Astrocyte of the cerebellum (primary cell): Measurements from ENCODE around the gene RASIP1.

Experiments used
- DNase-seq: peaks from one replicate; pipeline ENCODE4 v3.0.0-alpha.2; 2011; ENCODE audit warnings: low read depth
- H3K4me3 ChIP-seq: 2 replicates; pipeline ENCODE4 v1.5.1; 2011; ENCODE audit warnings: mild to moderate bottlenecking, low read depth, low read length, moderate library complexity
- CTCF ChIP-seq: IDR thresholded peaks from 2 replicates; pipeline ENCODE4 v1.5.1; 2012; ENCODE audit warnings: low read length, low read depth, moderate library complexity, mild to moderate bottlenecking; ENCODE audit errors: missing control alignments
- in situ Hi-C: cut with HindIII; loops from 2 replicates; pipeline ENCODE4 v1.10.0; 2017; ENCODE audit warnings: low sequenced_read_pairs

Gene RASIP1

DNA sequence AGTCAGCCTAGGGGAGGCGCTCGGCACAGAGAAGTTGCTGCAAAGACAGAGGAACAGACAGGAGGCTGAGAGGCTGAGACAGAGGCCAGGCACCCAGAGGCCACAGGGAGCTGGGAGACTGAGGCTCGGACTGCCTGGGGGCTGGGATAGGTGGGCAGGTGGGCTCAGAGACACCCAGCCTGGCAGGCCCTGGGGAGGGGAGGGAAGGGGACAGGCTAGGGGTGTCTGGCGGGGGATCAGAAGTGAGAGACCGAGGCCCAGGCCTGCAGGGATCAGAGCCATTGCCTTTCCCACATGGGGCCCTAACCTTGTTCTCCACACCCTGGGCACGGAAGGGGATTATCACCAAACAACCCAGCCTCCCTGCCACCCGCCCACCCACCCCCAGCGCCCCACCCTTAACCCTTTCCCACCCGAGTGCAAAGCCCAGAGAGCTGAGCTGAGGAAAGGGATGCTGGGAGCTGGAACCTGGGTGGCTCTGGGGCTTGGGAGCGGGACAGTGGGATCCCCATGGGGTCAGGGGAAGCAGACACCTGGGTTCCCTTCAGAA is 68.9 kb downstream of the RASIP1 start:
- DNase-seq: no peak
- no peak for TF ChIP-seq CTCF
- in situ Hi-C loops: loop anchor here (10.0 kb wide), 1 partner anchor 123 kb away; no protein-coding TSS in a partner anchor
- no peak overlapping the region for H3K4me3 ChIP-seq

DNA sequence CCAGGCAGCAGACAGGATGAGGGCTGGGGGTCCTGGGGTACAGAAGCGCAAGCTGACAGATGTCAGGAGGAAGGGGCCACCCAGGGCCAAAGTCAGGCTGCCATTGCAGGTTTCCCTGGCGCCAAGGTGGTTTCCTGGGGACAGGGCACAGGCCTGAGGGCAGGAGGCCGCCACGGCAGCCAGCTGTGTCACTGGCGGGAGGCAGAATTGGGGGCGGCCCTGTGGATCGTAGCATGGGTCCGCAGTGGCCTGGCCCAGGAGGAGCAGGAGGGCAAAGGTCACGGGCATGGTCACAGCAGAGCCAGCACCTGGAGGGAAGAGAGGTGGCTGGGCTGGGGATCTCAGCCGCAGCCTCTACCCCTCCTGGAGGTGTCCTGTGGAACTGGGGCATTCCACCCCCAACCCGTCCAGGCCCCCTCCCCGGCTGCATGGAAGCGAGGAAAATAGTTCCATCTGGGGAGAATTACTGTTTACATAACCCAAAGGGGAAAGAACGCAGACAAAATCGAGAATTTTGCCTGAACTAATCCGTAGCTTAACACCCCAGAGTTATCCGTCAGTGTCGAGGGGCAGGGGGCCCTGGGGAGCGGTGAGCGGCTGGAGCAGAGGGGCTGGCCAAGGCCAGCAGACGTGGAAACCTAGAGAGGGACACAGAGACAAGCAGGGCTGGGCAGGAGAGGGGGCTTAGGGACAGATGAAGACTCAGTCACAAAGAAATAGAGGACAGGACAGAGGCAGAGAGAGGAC is 69.5 kb downstream of the RASIP1 start:
- no peak for DNase-seq
- in situ Hi-C loops: loop anchor here (10.0 kb wide), 1 partner anchor 124 kb away; no protein-coding TSS in a partner anchor
- no peak overlapping the region for H3K4me3 ChIP-seq
- no peak for TF ChIP-seq CTCF
